Spleen (tissue), 7 donors: Measurements from ENCODE around the gene SPDYC.

Experiments used
- CTCF ChIP-seq, 11 experiments: fragments of 200-600 bp in 7 of 11; fragments of 450-650 bp in 4 of 11; sonication (generic) in 4 of 11; IDR thresholded peaks in 8 of 11; conservative IDR thresholded peaks in 3 of 11; 1 replicate in 7 of 11; 2 replicates in 4 of 11; pipeline versions ENCODE4 v1.4.0 to v1.8.0; 2016 to 2021; ENCODE audit warnings: antibody characterized with exemption in 11 of 11, inconsistent platforms in 4 of 11, mild to moderate bottlenecking in 1 of 11
- POLR2A ChIP-seq, 3 donors: fragments of 450-650 bp; IDR thresholded peaks; one replicate each; pipeline ENCODE4 v1.5.1; 2017; ENCODE audit warnings: antibody characterized with exemption in 3 of 3, mild to moderate bottlenecking in 1 of 3
- donor health status: DM: no; HTN: no; CAD: no; lungs with moderate emphysema.
- donor health status: DM: no; HTN: no; CAD: no.
- donor health status: DM: no; HTN: no; CAD: no.

- TF ChIP-seq POLR2A (IDR thresholded peaks at IDR 0.05), result no peak
- TF ChIP-seq CTCF (IDR thresholded peaks at IDR 0.05 in 8 of 11, conservative IDR thresholded peaks at IDR 0.05 in 3 of 11), result no peak
Observed at GRCh38 chr11:65151331-65151899, 18.6 kb upstream of the SPDYC start.
